Left colon (tissue), 2 donors: ENCODE results near the gene FAM193A. TPM values are rescaled to one million over a fixed set of nuclear protein-coding genes. Genes with fewer than 3 reads are reported as not detected.
"Not testable (repeated sequence)": the region's sequence is repeated elsewhere in the genome, so short reads cannot be mapped to it uniquely, and the experiment has no call there.

Source experiments
- ATAC-seq: fragments of 200-7000 bp; cut with Tn5 transposase; one replicate; pipeline ENCODE4 v1.9.1; 2020; ENCODE audit warnings: mild to moderate bottlenecking, moderate library complexity
- DNase-seq, 2 donors: peaks; one replicate each; pipeline ENCODE4 v3.0.0-alpha.2; 2020
- intact Hi-C, 2 donors: fragments of 100-400 bp; cut with DNase I in 1 of 2; cut with micrococcal nuclease in 1 of 2; formaldehyde crosslinking; loops; one replicate each; pipeline versions ENCODE4 v1.11.2 to v1.14.0; 2022; cut with DNase I, micrococcal nuclease
- total RNA-seq, 2 donors: library from RNA; stranded (reverse); fragmentation: NEBNext Ultra II Directional; extraction: Animal tissue kit (Norgen Biotek cat#: 25700); gene quantifications; one replicate each; pipeline ENCODE4 v1.2.1, GENCODE V29; 2021
- donor health status: DM: no; HTN: no; CAD: no.
- donor health status: DM: yes; HTN: yes; CAD: no.

FAM193A gene
- total RNA-seq, 2 donors from 2014 or later: 22.8 to 23.7 TPM

GRCh38 chr4:2733001-2733843, 196.8 kb downstream of the FAM193A start:
- DNase-seq (peak in 1 of 2 donors; percentile 10), ATAC-seq (peak; percentile 18)
- intact Hi-C loops: no loop called here

DNA sequence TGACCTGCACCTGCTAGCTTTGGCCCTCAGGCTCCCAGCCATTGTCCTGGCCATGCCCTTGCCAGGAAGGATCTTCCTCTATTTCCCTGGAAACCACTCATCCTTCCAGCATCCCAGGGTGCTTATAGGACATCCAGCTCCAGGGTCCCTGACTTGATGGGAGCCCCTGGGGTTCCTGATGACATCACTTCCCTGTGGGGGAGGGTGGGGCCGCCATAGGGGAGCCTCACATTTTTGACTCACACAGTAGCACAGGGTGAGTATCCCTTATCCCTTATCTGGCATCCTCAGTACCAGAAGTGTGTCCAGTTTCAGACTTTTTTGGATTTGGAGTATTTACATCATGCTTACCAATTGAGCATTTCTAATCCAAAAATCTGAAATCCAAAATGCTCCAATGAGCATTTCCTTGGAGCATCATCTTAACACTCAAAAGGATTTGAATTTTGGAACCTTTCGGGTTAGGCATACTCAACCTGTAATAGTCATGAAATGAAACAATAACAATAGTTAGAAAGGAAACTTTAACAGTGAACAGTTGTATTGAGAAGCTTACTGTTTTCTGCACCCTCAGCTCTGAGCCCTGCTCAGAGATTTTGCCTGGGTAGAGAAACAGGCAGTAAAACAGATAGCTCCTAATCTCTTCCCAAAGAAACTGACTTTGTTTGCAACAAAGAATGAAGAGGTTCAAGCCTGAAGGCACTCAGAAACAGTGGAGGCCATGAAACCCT, 197.6 kb downstream of the FAM193A start:
- peak; percentile 13 for ATAC-seq

DNA sequence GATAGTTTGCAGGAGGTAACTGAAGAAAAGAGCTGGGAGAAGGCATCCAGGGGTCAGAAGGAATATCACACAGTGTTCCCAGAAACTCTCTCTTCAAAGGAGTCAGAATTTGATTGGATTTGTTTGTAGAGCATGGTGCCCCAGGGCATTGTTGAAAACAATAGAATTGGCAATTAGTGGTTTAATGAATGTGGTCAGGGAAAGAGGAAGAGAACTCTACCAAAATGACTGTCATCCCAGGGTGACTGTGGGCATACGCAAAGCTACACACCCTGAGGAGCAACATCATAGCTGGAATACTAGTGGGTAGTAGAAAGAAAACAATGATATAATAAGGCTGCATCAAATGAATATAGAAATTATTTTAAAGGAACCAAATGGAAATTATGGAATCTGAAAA, 198.2 kb downstream of the FAM193A start:
- ATAC-seq: no peak
- DNase-seq: no peak
- intact Hi-C loops: no loop called here

More for the DNA sequence above, 197.6 kb downstream of the FAM193A start:
- no peak for DNase-seq
- intact Hi-C loops: no loop called here

DNA sequence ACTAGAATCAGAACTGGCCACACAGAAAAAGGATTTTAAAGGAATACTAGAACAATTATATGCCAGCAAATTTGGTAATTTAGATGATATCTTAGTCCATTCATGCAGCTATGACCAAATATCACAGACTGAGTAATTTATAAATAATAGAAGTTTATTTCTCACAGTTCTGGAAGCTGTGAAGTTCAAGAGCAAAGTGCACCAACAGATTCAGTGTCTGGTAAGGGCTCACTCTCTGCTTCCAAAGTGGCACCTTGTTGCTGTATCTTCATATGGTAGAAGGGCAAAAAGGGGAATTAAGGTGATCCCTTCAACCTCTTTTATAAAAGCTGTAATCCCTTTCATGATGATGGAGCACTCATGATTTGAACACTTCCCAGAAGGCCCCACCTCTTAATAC, 199.4 kb downstream of the FAM193A start:
- intact Hi-C loops: no loop called here

DNA sequence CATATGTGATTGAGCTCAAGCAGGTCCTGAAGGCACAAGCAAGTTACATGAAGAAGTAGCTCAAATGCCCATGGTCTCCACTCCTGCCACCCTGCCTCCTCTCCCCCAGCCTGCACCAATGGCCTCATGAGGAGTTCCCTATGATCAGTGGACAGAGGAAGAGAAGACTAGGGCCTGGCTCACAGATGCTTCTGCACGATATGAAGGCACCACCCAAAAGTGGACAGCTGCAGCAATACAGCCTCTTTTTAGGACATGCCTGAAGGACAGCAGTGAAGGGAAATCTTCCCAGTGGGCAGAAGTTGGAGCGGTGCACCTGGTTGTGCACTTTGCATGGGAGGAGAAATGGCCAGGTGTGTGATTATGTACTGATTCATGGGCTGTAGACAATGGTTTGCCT, 201.8 kb downstream of the FAM193A start:
- DNase-seq, ATAC-seq, intact Hi-C loops: not testable (repeated sequence)

More for the DNA sequence above, 199.4 kb downstream of the FAM193A start:
- ATAC-seq: no peak
- DNase-seq: no peak

DNA sequence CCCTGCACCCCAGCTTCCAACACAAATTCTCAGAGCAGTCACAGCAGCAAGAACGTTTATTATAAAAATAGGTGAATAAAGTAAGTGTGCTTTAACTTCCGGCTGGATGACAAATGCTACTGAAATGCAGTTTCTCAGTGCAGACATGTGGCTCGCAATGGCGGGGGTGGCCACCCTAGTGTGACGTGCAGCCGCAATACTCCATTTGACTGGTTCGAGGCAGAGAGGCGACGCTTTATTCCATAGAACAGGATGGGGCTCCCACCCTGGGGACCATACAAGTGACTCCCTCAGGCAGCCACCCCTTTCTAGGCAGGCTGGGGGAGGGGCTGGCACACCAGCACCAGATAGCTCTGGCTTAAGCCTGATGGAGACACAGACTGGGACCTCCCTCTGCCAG, 205.2 kb downstream of the FAM193A start:
- ATAC-seq: no peak
- intact Hi-C loops: no loop called here
- no peak for DNase-seq

DNA sequence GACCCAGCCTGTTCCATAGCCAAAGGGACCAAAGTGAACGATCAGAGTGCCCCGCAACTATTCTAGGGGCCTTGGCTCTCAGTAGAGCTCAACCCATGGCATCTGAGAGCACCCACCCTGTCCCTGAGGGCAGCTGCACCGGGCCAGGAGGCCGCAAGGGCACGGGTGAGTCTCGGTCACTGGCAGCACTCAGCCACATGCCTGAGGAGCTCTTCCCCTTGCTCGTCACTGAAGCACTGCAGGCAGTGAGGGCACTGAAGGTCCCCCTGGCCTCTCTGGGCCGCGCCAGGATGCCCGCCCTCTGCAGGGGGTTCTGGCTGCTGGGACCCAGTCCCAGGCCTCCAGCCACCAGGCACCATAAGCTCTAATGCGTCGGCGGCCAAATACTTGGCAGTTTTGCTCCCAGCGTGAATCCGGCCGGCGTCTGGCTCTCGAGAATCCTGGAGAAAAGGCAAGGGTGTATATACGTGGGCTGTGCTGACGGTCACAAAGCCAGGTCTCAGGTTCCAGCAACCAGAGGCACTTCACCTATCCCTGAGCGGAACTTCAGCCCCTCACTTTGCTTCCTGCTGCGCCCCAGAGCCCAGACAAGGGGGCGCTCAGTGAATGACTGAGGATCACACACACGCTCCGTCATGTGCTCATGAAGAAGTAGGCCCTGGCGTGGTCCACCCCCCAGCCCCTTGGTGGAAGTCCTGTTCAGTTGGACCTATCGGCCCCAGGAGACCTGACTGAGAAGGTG, 205.8 kb downstream of the FAM193A start:
- no peak for ATAC-seq
- DNase-seq: peak in 1 of 2 donors; percentile 19
- intact Hi-C loops: no loop called here

DNA sequence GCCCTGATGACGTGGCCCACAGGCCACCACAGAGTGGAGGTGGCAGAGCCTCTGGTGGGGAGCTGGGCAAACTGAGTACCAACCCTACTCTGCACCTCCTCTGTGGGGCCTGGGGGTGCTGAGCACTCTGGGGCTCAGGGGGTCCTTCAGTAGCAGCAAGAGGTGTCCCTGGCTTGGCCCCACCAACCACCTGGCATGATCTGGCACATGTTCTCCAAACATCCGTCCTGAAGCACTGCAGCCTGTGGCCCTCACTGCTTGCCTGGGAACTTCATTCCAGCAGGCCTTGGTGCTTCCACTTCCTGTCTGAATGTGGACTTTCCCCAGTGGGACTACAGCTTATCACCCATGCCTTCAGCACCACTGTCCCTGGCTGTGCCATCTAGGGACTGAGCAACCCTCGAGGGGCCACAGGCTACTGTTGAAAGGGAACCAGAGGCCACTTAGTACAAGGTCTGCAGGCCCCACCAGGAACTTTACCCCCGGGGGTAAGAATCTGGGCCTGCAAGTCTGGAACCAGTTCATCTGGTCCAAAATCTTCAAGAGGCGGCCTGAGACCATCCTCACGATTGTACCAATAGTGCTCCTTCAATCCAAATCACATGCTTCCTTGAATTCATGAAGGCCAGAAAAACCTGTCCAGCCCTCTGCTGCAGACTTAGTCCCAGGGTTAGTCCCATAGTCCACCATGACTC, 206.5 kb downstream of the FAM193A start:
- intact Hi-C loops: no loop called here
- DNase-seq (peak in 1 of 2 donors; percentile 18), ATAC-seq (no peak)

GRCh38 chr4:2743518-2744445, 207.3 kb downstream of the FAM193A start:
- ATAC-seq: peak; percentile 90
- peak; percentile 71 to 78 for DNase-seq
- intact Hi-C loops: no loop called here

DNA sequence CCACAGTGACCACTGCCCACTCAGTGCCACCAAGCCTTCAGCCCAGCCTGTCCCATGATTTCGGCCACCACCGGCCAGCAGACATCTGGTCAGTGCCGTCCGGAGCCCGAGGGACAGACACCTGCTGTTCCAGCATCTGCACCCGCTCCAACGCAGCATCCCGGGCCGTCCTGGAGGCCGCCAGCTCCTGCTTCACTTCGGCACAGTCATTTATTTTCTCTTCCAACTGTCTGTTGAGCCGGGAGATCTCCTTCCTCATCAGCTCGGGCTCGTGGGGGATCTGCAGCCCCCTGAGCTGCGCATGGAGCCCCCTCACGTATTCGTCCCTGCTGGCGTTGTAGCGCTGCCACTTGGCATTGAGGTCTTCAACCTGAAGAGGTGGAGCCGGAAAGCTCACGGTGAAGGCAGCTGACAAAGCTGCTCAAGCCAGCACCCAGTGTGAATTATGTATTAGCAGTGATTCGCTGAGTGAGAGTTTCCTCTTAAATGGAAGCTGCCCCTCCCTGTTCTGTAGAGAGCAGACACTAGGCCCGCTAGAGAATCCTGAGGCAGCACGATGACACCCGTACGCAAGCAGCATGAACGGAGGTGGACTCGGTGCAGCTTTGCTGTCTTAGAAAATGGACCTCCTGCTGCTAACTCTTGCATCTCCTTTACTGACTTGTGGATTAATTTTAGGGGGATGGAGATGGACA, 208.3 kb downstream of the FAM193A start:
- DNase-seq: no peak
- intact Hi-C loops: no loop called here
- no peak for ATAC-seq

GRCh38 chr4:2745516-2745915, 209.1 kb downstream of the FAM193A start:
- DNase-seq (no peak), ATAC-seq (no peak)
- intact Hi-C loops: no loop called here

- peak in 1 of 2 donors; percentile 43 for DNase-seq
- intact Hi-C loops: no loop called here
- ATAC-seq: no peak
Observed at GRCh38 chr4:2745981-2746806, 209.7 kb downstream of the FAM193A start.

GRCh38 chr4:2746891-2747695, 210.6 kb downstream of the FAM193A start:
- DNase-seq (no peak), ATAC-seq (no peak)
- intact Hi-C loops: no loop called here

DNA sequence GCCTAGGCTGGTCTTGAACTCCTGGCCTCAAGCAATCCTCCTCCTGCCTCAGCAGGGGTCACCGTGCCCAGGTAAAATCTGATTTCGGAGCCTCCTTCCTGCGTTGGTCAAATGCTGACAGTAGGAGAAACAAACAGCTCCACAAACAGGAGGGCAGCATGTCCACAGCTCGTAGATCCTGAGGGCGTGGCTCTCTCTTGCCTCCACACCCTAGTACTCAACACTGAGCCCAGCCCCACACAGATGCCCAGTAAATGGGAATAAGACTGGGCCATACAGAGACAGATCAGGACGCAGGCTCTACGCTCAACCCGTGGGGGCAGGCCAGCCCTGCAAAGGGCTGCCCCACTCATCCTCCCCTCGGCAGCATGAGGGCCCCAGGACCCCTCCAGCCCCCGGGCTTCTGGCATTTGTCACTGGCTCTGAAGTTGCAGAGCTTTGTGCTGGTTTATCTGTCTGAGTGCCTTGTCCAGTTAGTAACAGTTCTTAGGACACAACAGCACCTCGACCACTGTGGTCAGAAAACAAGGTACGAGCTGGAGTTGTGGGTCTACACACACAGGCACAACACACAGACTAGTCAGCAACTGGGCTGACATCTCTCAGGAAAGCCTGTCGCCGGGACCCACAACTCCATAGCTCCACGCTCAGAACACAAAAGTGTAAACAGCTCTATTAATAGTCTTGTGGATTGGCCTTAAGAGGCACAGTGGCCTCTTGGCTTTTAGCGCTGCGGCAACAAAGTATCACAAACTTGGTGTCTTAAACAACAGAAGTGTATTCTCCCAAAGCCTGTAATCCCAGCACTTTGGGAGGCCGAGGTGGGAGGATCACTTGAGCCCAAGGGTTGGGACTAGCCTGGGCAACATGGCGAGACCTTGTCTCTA, 214.5 kb downstream of the FAM193A start:
- intact Hi-C loops: no loop called here
- ATAC-seq (peak; percentile 85), DNase-seq (peak; percentile 67 to 71)

GRCh38 chr4:2753436-2753835, 217.0 kb downstream of the FAM193A start:
- intact Hi-C loops: no loop called here
- no peak for ATAC-seq
- DNase-seq: no peak
